Stimulated activated CD4-positive, alpha-beta T cell treated with anti-CD3 and anti-CD28 coated beads, Interleukin-12 subunit alpha, Interleukin-12 subunit beta, amount 100 ng/mL, for 4 hours (primary cell): ENCODE measurements around the gene CMAS.
"Not testable (repeated sequence)": the region's sequence is repeated elsewhere in the genome, so short reads cannot be mapped to it uniquely, and the experiment has no call there.

Experiments
- DNase-seq: peaks from one replicate; pipeline ENCODE4 v3.0.0-alpha.2; 2020

CMAS gene

DNA sequence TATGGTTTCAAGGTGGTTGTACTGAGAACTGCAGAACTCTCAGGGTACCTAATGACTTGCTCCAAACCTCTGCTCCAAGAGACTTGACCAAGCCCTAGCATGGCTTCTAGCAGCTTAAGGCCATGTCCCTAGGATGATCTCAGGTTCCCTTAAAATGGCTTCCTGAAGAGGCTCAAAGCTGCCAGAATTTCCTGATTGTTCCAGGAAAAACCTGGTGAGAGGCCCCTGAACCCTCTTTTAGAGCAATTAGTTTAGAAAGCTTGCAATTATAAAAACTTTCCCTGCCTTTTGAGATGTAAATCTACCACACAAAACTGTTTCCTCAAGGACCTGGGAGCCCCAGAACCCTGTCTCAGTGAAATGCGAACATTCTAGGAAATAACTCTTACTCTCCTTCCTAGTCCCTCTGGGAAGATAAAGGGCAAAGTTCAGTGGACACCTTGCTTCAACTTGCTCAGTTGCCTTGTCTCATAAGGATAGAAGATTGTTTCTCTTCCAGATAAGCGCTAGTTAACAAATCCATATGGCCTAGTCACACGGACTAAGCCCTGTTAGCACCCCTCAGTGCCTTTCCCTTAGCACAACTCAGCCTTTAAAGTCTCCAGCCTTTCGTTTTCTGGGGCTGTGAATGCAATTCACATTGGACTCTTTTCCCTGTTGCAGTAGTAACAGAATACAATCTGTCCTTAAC lies 2.5 kb downstream of the CMAS start:
- DNase-seq, result no peak

DNA sequence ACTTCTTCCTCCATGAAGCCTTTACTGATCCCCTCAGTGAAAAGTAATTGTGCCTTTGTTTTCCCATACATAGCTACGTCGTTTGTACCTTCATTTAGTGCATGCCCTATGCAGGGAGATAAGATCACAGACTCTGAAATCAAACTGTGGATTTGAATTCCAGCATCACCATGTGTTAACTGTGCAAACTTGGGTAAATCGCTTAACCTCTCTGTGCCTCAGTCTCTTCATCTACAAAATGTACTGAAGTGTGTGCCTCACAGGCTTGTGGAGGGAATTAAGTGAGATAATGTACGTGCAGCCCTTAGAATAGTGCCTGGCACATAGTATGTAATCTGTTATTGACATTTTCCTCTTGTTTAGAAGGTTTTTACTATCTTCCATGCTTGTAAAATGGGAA lies 4.1 kb downstream of the CMAS start:
- DNase-seq, result no peak

DNA sequence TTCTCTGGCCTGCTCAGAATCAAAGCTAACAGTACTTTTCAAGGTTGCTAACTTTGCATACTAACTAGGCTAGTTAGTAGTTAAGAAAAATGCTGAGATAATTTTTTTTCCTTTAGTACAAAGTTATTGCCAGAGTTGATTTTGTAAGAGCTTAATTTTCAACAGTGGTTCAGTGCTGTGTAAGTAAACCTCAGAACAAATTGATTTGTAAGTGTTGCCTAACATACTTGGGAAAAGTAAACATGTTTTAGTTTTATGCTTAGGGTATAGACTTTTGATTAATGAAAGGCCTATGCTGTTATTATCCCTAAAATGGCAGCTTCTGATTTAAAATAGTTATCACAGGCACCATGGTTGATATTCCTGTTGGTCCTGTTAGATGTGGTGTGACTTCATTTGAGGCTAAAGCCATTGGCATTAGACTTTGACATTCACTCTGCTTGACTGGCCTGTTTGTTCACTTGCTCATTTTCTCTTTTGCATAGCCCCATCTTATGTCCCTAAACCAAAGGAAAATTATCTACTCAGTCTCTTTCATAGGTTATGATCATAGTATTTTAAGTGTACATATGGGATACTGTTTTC lies 5.2 kb downstream of the CMAS start:
- DNase-seq, result no peak

DNA sequence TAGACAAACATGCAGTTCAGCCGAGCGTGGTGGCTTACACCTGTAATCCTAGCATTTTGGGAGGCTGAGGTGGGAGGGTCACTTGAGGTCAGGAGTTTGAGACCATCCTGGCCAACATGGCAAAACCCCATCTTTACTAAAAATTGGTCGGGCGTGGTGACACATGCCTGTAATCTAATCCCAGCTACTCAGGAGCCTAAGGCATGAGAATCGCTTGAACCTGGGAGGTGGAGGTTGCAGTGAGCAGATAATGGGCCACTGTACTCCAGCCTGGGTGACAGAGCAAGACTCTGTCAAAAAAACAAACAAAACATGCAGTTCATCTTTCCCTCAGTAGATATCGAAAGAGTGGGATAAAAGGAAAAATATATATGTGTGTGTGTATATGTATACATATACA lies 7.0 kb downstream of the CMAS start:
- DNase-seq, result not testable (repeated sequence)

DNA sequence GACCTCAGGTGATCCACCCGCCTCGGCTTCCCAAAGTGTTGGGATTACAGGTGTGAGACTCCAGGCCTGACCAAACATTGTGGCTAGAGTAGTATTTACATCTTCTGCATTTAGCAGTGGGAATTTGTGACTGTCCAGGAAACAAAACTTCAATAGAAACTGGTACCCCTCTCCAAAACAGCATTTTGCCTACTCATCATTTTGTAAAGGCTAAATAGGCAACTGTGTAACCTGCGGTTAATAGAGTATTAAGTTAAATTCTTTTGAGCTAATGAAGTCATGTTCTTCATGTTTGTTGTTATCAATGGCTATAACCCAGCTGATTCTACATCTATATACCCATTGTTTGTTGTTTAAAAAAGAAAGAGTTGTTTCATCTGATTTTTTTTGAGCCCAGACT lies 8.1 kb downstream of the CMAS start:
- DNase-seq, result no peak

DNA sequence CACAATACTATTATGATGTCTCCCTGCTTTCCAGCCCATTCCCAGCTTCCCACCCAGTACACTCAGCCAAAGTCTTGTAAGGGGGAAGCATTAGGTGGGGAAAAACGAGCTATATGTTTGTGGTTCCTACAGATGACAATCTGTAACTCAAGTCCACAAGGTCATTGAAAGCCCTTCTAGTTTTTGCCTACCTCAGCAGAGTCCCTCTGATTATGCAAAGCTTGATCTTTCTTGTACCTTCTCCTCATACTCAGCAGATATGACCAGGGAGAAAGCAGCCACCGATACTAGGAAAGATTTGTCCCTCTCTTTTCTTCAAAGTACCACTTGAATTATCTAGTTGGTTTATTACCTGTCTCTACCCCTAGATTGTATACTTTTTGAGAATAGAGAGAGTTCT lies 10.6 kb downstream of the CMAS start:
- no peak for DNase-seq

DNA sequence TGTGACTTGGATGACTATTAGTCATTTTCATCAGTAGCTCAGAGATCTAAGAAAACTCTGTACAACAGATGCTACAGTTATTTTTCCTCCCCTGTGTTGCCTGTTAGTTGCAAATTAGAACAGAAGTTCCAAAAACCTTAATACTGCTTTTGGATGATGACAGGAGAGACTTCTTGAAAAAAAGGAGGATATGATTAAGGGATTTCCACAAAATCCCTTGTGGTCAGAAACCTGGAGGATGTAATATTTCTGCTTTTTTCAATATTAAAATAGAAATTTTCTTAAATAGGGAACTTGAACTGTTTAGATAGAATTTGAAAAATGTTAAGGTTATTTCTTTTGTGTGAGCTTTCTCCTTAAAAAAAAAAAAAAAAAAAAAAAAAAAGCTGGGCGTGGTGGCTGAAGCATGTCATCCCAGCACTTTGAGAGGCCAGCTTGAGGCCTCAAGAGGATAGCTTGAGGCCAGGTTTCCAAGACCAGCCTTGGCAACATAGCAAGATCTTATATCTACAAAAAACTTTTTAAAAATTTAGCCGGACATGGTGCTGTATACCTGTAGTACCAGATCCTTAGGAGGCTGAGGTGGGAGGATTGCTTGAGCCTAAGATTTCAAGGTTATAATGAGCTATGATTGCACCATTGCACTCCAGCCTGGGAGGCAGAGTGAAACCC lies 14.1 kb downstream of the CMAS start:
- DNase-seq, result no peak

DNA sequence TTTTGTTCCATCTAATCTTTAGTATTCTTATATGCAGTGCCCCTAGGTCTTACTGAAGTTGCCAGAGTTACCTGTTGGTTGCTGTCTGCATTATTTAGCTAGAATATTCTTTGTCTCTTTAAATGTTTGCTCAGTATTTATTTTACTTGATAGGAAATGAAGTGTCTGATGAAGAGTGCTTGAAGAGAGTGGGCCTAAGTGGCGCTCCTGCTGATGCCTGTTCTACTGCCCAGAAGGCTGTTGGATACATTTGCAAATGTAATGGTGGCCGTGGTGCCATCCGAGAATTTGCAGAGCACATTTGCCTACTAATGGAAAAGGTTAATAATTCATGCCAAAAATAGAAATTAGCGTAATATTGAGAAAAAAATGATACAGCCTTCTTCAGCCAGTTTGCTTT lies 18.9 kb downstream of the CMAS start:
- no peak for DNase-seq

DNA sequence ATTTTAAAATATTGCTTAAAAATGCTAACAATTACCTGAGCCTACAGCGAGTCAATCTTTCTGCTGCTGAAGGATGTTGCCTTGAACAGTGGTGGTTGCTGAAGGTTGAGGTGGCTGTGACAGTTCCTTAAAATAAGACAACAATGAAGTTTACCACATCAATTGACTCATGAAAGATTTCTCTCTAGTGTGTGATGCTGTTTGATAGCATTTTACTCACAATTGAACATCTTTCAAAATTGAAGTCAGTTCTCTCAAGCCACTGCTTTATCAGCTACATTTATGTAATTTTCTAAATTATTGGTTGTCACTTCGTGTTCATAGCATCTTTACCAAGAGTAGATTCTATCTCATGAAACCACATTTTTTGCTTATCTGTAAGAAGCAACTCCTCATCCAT lies 20.3 kb downstream of the CMAS start:
- no peak for DNase-seq

DNA sequence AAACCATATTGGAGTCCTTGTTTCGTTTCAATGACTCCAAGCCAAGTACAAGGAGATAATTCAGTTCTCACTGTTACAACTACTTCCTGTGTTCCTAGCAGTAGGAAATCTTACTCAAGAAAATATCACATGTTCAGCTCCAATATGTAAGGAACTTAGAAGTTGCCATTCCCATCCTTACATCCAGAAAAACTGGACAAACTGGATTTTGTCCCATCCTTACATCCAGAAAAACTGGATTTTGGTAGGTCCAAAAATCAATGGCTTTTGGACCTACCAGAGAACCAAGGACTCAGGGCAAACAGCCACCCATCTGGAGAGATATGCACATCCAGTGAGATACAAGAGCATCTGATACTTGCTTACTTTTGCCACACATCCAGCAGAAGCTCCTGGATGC lies 23.8 kb downstream of the CMAS start:
- no peak for DNase-seq

DNA sequence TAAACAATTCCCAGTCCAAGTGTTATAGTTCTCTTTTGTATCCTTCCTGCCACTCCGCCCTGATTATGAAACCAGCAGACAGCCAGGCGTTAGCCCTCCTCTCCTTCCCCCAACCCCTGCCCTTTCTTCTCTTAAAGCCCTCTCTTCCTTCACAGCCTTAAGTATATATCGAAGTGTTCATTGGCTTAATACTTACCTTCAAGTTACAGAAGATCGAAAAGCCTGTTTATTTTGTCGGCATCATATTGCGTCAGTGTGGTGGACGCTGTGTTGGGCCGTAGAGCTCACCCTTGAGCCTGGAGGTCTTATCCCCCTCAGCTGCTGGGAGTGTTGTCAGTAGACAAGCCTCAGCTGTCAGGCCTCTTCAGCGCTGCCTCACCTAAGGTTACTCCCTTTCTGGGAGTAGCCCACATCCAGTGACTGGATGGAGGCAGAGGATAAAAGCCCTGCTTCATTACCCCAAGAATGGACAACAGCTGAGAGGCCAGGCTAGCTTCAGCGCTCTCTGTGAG lies 36.2 kb downstream of the CMAS start:
- no peak for DNase-seq

DNA sequence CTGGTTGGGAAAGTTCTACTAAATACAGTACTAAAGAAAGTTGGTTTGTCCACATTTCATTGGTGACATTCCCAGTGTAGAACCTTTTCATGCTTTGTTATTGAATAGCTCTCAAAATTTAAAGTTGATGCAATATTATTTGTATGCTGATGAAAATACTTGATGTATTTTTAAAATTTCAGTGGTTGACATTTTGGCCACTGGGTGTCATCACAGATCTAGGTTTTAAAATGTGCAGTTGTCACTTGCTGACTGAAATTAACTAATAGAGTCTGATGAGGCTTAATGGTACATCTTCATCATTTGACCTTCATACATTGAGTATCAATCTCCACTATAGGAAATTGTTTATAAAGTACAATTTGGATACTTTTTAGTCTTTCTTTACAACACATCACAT lies 37.1 kb downstream of the CMAS start:
- DNase-seq, result no peak

DNA sequence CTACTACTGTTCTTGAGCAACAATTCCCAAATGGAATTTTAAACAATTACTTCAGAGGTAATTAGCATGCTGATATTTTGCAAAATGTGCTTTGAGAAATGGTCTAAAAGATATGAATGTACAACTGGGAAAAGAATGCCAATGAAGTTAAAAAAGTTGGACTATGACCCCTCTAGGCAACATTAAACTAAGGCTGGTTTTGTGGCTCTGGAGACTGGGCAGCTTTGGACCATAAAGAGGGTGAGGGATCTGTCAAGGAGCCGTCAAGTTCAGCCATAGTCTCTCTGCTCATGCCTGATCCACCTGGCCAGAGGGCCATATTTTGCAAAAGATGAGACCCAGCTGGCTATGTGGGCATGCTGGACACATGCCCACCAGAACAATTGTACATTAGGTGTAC lies 38.8 kb downstream of the CMAS start:
- no peak for DNase-seq

DNA sequence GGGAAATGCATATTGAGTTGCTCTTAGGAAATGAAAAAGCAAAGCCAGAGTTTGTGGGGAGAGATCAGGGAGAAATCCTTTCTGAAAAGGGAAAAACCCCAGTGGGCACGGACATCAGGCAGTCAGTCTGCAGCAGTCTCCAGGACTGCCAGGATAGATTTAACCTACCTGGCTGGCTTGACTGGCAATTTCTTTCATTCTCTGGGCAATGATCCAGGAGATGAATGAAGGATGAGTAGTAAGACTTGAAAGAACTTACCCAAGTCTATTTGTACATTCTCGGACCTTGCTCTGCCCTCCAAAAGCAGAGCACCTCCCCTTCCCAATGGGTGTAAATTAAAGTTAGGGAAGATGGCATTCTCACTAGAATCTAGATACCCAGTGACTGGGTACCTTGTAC lies 42.9 kb downstream of the CMAS start:
- no peak for DNase-seq

DNA sequence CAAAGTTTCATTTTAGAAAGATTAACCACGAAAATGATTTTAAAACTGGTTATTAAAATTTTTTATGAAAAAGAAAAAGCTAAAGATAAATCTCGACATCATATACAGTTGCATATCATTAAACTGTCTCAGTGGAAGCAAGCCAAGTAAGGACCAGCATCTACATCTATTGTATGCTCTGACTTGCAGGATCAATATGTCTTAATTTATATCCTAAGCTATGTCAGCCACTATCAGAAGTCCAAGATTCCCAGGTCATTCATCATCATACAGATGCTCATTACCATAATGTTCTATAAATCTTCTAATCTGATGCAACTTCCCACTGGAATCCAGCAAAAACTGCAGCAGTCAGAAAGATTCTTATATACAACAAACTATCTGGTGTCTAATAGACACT lies 43.5 kb downstream of the CMAS start:
- no peak for DNase-seq

DNA sequence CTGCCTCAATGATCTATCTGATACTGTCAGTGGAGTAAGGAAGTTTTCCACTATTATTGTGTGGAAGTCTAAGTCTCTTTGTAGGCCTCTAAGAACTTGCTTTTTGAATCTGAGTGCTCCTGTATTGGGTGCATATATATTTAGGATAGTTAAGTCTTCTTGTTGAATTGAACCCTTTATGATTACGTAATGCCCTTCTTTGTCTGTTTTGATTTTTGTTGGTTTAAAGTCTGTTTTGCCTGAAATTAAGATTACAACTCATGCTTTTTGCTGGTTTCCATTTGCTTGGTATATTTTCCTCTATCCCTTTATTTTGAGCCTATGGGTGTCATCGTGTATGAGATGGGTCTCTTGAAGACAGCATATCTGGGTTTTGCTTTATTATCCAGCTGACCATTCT lies 53.0 kb downstream of the CMAS start:
- DNase-seq, result not testable (repeated sequence)

DNA sequence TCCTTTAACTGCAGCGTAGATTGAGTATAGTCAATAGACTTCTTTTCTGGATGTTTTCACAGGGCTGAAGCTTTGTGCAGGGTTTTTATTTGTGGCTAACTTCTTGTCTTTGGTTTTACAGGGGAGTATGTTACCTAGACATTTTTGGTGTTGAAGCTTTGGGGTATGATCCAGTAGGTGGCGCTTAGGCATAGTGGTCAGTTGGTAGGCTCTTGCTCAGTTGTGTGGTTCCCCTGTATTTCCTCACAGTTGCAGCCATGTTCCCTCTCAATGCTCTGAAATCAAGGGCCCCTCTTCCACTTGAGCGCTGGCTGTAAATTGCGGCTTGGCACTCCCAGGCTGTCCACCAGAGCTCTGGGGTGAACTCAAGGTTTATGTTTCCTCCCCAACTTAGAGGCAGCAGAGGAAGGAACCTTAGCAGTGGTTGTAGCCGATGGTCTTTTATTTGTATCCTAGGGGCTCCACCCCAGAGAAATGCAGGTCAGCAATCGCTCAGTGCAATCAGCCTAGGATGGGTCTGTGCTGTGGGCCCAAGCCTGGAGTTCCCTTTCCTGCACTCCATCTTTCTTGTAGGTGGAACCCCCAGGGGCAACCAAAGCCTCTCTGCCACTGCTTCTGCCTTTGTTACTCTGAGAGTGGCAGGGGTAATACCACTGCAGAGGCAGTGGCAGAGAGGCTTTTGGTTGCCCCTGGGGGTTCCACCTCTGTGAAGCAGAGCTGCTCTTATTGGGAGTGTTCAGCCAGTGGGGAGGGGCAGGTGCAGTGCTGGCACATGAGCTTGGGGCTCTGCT lies 55.1 kb downstream of the CMAS start:
- peak; percentile 7 for DNase-seq

DNA sequence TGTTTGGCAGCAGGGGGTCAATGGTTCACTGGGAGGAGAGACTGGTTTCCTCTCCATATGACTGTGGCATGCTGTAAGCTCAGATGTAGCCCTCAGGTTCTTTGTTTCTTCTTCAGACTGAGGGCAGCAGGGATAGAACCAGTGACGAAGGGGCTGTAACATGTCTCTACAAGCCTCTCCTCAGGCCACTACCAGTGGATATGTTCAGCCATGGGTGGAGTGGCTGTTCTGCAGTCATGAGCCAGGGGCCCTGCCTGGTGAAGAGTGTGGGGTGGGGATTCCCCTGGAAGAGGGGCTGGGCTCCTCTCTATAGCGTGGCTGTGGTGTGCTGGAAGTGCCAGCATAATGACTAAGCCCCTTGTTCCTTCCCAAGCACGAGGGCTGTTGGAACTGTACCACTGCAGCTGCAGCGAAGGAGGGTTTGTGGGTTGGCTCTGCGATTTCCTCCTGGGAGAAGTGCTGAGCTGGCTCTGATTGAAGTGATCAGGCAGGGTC lies 55.8 kb downstream of the CMAS start:
- DNase-seq, result peak; percentile 5

DNA sequence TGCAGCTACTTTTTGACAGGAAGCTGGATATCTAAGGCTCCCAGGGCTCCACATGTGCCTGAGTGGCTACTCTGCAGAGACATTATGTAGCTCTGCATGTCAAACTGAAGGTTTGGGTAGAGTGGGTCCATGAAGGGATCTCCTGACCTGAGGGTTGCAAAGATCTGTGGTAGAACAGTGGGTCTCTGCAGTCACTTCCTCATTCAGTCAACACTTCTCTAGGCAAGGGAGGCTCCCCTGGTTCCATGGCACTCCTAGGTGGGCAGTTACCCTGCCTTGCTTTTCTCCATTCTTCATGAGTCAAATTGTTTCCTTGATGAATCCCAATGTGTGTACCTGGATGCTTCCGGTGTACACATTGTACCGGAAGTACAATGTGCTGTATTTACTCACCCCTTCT lies 57.4 kb downstream of the CMAS start:
- no peak for DNase-seq

DNA sequence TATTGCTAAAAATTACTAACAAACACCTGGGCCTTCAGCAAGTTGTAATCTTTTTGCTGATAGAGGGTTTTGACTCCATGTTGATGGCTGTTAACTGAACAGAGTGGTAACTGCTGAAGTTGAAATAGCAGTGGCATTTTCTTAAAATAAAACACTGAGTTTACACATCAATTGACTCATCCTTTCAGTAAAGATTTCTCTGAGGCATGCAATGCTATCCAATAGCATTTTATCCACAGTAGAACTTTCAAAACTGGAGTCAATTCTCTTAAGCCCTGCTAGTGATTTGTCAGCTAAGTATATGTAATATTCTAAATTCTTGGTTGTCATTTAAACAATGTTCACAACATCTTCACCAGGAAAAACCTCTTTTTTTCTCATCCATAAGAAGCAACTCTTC lies 59.5 kb downstream of the CMAS start:
- no peak for DNase-seq

DNA sequence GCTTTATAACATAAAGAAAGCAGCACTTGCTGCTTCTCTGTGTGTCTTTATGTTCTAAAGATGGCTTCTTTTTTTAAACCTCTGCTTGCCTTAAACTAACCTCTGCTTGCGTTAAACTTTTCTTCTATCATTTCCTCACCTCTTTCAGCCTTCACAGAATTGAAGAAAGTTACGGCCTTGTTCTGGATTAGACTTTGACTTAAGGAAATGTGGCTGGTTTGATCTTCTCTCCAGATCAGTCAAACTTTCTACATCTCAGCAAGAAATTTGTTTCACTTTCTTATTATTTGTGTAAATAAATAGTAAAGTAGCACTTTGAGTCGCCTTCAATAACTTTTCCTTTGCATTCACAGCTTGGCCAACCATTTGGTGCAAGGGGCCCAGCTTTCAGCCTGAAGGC lies 64.2 kb downstream of the CMAS start:
- no peak for DNase-seq
